Prostate gland (tissue), 2 donors: ENCODE measurements around the gene INO80C.

Source experiments
- POLR2A ChIP-seq: fragments of 450-650 bp; IDR thresholded peaks from one replicate; pipeline ENCODE4 v1.6.1; 2016; ENCODE audit warnings: antibody characterized with exemption, mild to moderate bottlenecking
- POLR2AphosphoS5 ChIP-seq: sonication (generic); formaldehyde crosslinking; IDR thresholded peaks from one replicate; pipeline ENCODE4 v1.6.1; 2017; ENCODE audit warnings: antibody characterized with exemption
- TF ChIP-seq, protein P1 (sequence below), 4 experiments: fragments of 200-600 bp in 2 of 4; fragments of 450-650 bp in 2 of 4; sonication (generic) in 2 of 4; IDR thresholded peaks; 1 replicate in 3 of 4; 2 replicates in 1 of 4; pipeline ENCODE4 v1.5.1; 2016 to 2019; ENCODE audit warnings: antibody characterized with exemption in 4 of 4, mild to moderate bottlenecking in 2 of 4, moderate library complexity in 2 of 4

DNA sequence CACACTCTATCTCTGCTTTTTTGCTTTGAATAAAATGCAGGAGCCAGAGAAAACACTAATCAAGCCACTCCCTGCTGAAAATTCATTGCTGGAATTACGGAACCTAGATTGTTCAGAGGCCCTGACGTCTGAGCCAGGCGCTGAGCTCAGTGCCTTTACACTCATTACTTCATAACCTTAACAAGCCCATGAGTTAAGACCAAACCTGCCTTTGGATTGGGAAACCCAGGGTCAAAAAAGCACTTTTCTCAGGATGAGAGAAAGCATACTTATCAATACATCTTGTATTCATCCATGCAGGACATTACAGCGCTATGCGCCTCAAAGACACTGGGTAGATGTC, 762 bp downstream of the INO80C start:
- TF ChIP-seq, protein P1, sequence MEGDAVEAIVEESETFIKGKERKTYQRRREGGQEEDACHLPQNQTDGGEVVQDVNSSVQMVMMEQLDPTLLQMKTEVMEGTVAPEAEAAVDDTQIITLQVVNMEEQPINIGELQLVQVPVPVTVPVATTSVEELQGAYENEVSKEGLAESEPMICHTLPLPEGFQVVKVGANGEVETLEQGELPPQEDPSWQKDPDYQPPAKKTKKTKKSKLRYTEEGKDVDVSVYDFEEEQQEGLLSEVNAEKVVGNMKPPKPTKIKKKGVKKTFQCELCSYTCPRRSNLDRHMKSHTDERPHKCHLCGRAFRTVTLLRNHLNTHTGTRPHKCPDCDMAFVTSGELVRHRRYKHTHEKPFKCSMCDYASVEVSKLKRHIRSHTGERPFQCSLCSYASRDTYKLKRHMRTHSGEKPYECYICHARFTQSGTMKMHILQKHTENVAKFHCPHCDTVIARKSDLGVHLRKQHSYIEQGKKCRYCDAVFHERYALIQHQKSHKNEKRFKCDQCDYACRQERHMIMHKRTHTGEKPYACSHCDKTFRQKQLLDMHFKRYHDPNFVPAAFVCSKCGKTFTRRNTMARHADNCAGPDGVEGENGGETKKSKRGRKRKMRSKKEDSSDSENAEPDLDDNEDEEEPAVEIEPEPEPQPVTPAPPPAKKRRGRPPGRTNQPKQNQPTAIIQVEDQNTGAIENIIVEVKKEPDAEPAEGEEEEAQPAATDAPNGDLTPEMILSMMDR (IDR thresholded peaks at IDR 0.05): no peak
- TF ChIP-seq POLR2AphosphoS5 (no peak), POLR2A (no peak)
